Colonic mucosa (tissue), 4 donors: Measurements from ENCODE around the gene GRK5. TPM values are rescaled to one million over a fixed set of nuclear protein-coding genes. Genes with fewer than 3 reads are reported as not detected.
A peak's percentile ranks its signal among the peaks of the same experiment; 100 is the strongest.

ENCODE experiments used
- DNase-seq: peaks from one replicate; pipeline ENCODE4 v3.0.0-alpha.2; 2020
- H3K27ac ChIP-seq: fragments of 200-600 bp; one replicate; pipeline ENCODE4 v1.8.0; 2021
- H3K27me3 ChIP-seq: fragments of 200-600 bp; one replicate; pipeline ENCODE4 v1.8.0; 2021
- H3K36me3 ChIP-seq: fragments of 200-600 bp; one replicate; pipeline ENCODE4 v1.8.0; 2021
- H3K4me1 ChIP-seq: fragments of 200-600 bp; one replicate; pipeline ENCODE4 v1.8.0; 2021; ENCODE audit warnings: mild to moderate bottlenecking
- H3K4me3 ChIP-seq: fragments of 200-600 bp; one replicate; pipeline ENCODE4 v1.8.0; 2021
- H3K9ac ChIP-seq, 2 donors: one replicate each; pipeline ENCODE4 v1.7.0; 2013; ENCODE audit warnings: control low read depth in 2 of 2, low read depth in 2 of 2, low read length in 2 of 2
- H3K9me3 ChIP-seq: fragments of 200-600 bp; one replicate; pipeline ENCODE4 v1.8.0; 2021
- intact Hi-C: fragments of 100-400 bp; cut with DNase I; formaldehyde crosslinking; loops from one replicate; pipeline ENCODE4 v1.14.1; 2022
- total RNA-seq, 2 donors: library from RNA; stranded (reverse); fragmentation: NEBNext Ultra II Directional in 1 of 2; extraction: Animal tissue kit (Norgen Biotek cat#: 25700) in 1 of 2; gene quantifications; one replicate each; pipeline ENCODE4 v1.2.1, GENCODE V29; 2021
- TF ChIP-seq, protein P1 (sequence below): fragments of 200-600 bp; IDR thresholded peaks from one replicate; pipeline ENCODE4 v1.8.0; 2022; ENCODE audit warnings: antibody characterized with exemption, mild to moderate bottlenecking
- donor health status: healthy.
- donor health status: DM: no; HTN: no; CAD: no.
- donor health status: DM: no; HTN: no; CAD: no.

Gene GRK5
- total RNA-seq, 2 donors from 2014 or later: 4.6 to 12.7 TPM

DNA sequence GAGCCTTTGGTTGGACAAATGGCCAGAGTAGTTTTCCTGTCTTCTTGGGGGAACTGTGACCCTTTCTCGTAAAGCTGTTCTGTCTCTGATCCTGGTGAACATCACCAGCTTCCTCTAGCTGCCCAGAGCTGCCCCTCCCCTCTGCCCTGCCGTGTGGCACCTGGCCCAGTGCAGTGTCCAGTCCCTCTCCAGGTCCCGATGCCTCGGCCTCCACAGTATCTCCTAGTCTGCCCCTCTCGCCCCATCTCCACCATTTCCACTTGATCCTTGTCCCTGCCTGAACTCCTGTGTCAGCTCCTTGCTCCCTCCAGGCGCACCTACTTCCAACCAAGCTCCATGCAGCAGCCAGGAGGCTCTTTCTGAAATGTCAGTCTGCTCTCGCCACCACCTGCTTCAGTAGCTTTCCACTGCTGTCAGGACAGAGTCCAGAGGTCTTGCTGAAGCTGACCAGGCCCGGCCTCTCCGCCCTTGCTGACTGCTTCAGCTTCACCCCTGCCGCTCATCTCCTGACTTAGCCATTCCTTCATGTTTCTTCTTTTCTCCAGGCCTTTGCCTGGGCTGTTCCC is 133.6 kb downstream of the GRK5 start:
- TF ChIP-seq, protein P1, sequence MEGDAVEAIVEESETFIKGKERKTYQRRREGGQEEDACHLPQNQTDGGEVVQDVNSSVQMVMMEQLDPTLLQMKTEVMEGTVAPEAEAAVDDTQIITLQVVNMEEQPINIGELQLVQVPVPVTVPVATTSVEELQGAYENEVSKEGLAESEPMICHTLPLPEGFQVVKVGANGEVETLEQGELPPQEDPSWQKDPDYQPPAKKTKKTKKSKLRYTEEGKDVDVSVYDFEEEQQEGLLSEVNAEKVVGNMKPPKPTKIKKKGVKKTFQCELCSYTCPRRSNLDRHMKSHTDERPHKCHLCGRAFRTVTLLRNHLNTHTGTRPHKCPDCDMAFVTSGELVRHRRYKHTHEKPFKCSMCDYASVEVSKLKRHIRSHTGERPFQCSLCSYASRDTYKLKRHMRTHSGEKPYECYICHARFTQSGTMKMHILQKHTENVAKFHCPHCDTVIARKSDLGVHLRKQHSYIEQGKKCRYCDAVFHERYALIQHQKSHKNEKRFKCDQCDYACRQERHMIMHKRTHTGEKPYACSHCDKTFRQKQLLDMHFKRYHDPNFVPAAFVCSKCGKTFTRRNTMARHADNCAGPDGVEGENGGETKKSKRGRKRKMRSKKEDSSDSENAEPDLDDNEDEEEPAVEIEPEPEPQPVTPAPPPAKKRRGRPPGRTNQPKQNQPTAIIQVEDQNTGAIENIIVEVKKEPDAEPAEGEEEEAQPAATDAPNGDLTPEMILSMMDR: no peak
- Histone ChIP-seq H3K36me3 (no peaks in the 10 kb centered on the region), H3K4me1 (no peaks in the 10 kb centered on the region), H3K9ac (no peak overlapping the region), H3K9me3 (no peaks in the 10 kb centered on the region), H3K27ac (no peak overlapping the region), H3K27me3 (no peaks in the 10 kb centered on the region), H3K4me3 (no peak overlapping the region)
- no peak for DNase-seq
- intact Hi-C loops: no loop called here

DNA sequence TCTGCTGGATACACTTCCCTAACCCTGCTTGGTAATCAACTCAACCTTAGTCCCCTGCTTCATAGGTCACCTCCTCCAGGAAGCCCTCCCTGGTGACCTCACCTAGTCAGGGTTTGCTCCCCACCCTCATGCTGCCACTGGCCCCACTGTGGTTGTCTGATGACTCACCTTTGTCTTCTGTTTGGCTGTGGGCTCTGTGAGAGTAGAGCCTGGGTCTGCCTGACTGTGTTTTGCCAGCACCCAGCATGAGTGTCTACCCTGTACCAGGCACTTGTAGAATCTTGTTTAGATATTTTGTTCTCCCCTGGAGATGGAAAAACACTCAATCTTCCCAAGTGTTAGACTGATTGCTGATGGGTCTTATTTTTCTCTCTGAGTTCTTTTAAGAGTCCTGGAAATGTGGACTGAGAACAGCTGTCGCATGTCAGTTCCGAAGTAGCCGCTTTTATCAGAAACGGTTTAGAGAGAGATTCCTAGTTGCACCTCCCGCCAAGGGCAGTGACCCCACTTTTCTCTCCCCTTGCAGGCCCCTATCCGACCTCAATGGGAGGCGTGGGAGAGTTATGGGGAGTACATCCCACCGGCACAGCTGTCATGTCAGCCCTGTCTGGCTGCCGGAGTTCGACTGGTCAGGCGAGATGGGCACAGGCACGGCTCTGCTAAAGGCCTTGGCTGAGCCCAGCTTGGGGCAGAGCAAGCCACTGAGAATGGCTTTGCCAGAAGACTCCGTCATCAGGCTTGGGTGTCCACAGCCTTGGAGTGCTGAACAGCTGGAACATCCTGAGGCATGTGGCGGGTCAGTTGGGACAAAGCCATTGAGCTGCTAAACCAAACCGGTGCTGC is 134.3 kb downstream of the GRK5 start:
- peak; percentile 34 for DNase-seq
- H3K4me1 ChIP-seq: no peaks in the 10 kb centered on the region
- H3K4me3 ChIP-seq: no peak overlapping the region
- H3K9me3 ChIP-seq: no peaks in the 10 kb centered on the region
- H3K9ac ChIP-seq: no peak overlapping the region
- no peak overlapping the region for H3K27ac ChIP-seq
- intact Hi-C loops: no loop called here
- TF ChIP-seq, protein P1: no peak
- no peaks in the 10 kb centered on the region for H3K36me3 ChIP-seq
- no peaks in the 10 kb centered on the region for H3K27me3 ChIP-seq

DNA sequence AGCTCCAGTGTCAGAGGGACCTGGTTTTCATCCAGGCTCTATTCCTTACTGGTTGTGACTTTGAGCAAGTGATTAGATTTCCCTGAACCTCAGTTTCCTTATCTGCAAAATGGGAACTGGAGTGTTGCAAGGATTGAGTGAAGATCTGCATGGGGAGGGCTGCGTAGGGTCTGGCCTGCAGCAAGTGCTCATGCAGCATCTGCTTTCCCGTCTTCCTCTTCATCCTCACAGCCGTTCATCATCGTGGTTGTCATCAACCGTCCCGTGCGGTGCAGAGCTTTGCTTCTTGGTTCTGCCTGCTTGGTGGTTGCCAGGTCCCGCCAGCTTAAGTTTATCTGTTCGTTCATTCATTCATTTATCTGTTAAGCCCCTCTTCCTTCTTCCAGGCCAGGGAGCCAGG is 135.0 kb downstream of the GRK5 start:
- no peaks in the 10 kb centered on the region for H3K4me1 ChIP-seq
- H3K4me3 ChIP-seq: no peak overlapping the region
- no peak overlapping the region for H3K9ac ChIP-seq
- intact Hi-C loops: no loop called here
- H3K9me3 ChIP-seq: no peaks in the 10 kb centered on the region
- no peaks in the 10 kb centered on the region for H3K27me3 ChIP-seq
- TF ChIP-seq, protein P1: no peak
- DNase-seq: no peak
- no peaks in the 10 kb centered on the region for H3K36me3 ChIP-seq
- H3K27ac ChIP-seq: no peak overlapping the region

DNA sequence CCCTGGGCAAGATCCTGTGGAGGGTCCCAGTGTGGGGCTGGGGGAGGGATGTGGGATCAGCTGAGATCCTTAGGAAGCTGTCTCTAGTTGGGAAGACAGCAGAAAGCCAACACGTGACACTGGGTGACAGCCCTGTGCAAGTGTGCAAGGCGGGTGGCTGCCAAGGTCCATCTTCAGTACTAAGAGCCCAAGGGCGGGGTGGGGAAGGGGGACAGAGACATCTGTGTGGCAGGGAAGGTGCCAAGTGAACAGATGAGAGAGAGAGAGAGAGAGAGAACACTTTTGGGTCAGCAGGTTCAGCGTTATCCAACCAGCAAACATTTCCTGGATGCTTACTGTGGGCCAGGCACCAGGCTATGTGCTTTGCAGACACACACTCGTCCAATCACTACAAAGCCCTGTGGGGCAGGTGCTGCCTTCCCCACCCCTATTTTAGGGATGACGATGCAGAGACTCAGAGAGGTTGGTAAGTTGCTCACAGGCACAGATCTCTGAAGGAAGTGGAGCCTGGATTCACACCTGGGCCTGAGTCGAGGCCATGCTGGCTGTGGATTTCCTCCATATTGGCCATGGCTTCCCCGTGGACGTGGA is 135.7 kb downstream of the GRK5 start:
- no peak overlapping the region for H3K27ac ChIP-seq
- no peaks in the 10 kb centered on the region for H3K9me3 ChIP-seq
- H3K9ac ChIP-seq: no peak overlapping the region
- H3K4me3 ChIP-seq: no peak overlapping the region
- DNase-seq: no peak
- H3K36me3 ChIP-seq: no peaks in the 10 kb centered on the region
- H3K27me3 ChIP-seq: no peaks in the 10 kb centered on the region
- TF ChIP-seq, protein P1: no peak
- no peaks in the 10 kb centered on the region for H3K4me1 ChIP-seq
- intact Hi-C loops: no loop called here

DNA sequence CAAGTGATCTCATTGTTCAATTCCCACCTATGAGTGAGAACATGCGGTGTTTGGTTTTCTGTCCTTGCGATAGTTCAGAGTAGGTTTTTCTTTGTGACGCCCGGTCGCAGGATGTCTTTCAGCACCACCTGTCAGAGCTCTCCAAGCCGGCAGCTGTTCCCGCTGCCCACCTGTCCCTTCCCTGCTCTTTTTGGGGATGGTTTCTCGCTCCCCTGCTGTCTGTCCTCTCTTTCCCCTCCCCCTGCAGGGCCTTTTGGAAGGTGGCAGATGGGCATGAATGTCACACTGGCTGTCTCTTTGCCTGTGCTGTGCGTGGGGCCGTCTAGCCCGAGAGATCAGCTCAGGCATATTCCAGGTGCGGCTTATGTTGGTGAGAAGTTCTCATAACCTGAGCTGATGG is 137.0 kb downstream of the GRK5 start:
- TF ChIP-seq, protein P1: no peak
- no peak overlapping the region for H3K4me3 ChIP-seq
- no peaks in the 10 kb centered on the region for H3K27me3 ChIP-seq
- no peak overlapping the region for H3K27ac ChIP-seq
- DNase-seq: no peak
- no peaks in the 10 kb centered on the region for H3K36me3 ChIP-seq
- intact Hi-C loops: no loop called here
- no peak overlapping the region for H3K9ac ChIP-seq
- H3K4me1 ChIP-seq: no peaks in the 10 kb centered on the region
- no peaks in the 10 kb centered on the region for H3K9me3 ChIP-seq
